GM19099 (cell line): Measurements from ENCODE around the gene THAP4.

Experiments
- POLR2A ChIP-seq: IDR thresholded peaks from 3 replicates; pipeline ENCODE4 v1.6.1; 2011; ENCODE audit warnings: low read depth; ENCODE audit not compliant: insufficient read length; ENCODE audit errors: extremely low read depth

Gene THAP4

DNA sequence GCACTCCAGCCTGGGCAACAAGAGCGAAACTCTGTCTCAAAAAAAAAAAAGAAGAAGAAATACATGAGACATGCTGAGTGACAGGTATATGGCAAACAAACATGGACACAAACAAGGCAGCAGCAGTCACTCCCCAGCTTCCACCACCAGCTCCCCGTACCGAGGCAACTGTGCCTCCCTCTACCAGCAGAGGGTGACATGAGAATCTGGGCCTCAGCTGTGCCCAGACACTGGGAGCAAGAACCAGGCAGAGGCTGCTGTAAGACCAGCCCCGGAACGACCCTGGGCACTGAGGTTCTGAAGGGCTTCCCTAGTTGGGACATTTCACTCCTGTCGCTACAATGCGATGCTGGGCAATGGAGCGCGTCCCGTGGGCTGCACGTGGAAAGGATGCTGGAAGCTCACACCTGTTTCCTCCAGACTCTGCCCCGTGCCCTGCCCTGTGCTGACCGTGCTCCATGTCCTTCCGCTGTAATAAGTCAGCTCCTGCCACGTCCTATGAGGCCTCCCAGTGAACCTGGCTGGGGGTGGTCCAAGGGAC lies 41.3 kb downstream of the THAP4 start:
- no peak for TF ChIP-seq POLR2A

DNA sequence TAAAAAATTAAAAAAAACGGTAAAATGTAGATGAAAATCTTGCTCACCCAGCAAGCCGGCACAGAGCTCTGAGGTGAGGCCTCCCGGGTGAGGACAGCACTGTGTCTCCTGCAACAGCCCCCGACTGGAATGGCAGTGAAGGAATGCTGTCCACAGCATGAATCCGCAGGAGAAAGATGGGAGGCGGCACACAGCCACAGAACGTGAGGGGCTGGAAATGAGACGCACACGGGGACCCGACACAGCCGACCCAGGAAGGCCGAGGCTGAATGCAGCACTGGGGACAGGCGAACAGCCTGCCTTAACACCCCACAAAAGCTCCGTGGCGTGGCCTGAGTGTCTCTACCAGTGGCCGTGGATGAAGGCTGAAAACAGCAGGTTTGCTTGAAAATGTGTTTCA lies 43.7 kb downstream of the THAP4 start:
- no peak for TF ChIP-seq POLR2A

GRCh38 chr2:241592126-241592845 lies 44.7 kb downstream of the THAP4 start:
- no peak for TF ChIP-seq POLR2A

GRCh38 chr2:241586564-241587264 lies 50.2 kb downstream of the THAP4 start:
- no peak for TF ChIP-seq POLR2A

- no peak for TF ChIP-seq POLR2A
Measured at GRCh38 chr2:241584436-241584835, 52.5 kb downstream of the THAP4 start.

- no peak for TF ChIP-seq POLR2A
Measured at GRCh38 chr2:241582806-241583205, 54.2 kb downstream of the THAP4 start.

DNA sequence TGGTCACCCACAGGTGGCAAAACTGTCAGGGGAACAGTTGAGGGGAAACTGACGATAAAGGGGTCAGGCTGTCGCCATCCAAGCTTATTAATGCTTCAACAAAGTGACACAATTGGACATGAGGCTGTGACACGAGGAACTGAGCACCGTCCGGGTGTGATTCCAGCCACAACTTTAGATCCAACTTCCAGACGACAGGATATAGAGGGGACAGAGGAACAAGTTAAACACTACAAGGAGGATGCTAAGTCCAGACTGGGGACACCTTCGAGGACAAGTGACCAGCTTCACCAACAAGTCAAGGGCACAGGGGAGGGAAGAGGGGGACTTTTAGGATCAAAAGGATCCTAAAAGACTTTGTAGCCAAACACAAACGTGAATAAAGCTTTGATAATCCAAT lies 54.6 kb downstream of the THAP4 start:
- no peak for TF ChIP-seq POLR2A

DNA sequence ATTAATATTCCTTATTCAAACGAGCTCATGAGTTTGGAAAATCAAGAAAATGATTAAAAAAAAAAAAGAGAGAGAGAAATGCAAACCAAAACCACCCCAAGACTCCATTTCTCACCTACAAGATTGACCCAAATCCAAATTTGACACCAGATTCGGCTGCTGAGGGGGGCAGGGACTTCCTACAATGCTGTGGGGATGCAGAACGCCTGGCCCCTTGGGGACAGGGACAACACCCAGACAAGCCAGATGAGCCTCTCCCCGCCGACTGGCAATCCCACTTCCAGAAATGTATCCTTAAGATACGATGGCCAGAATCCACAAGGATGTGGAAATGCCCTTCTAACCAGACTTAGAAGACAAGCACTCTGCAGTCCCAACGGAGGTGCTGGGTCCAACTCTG lies 57.7 kb downstream of the THAP4 start:
- no peak for TF ChIP-seq POLR2A

GRCh38 chr2:241577413-241578122 lies 59.4 kb downstream of the THAP4 start:
- TF ChIP-seq POLR2A = no peak

DNA sequence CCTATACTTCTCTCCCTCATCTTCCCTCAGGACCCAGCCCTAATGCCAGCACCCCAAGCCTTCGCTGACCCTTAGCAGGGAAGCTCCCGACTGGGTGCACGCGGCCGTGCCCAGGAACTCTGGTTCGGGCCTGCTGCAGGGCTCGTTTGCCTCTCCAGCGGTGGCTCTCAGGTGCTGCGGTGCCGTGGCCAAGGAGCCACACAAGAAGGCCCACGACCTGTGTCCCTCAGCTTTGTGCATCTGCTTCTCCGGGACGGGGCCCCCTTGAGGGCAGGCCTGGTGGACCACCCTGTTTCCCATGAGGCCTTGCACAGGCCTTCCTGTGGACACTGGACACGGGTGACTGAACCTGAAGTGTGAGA lies 60.7 kb downstream of the THAP4 start:
- no peak for TF ChIP-seq POLR2A

- TF ChIP-seq POLR2A = no peak
Measured at GRCh38 chr2:241575624-241576292, 61.2 kb downstream of the THAP4 start.

DNA sequence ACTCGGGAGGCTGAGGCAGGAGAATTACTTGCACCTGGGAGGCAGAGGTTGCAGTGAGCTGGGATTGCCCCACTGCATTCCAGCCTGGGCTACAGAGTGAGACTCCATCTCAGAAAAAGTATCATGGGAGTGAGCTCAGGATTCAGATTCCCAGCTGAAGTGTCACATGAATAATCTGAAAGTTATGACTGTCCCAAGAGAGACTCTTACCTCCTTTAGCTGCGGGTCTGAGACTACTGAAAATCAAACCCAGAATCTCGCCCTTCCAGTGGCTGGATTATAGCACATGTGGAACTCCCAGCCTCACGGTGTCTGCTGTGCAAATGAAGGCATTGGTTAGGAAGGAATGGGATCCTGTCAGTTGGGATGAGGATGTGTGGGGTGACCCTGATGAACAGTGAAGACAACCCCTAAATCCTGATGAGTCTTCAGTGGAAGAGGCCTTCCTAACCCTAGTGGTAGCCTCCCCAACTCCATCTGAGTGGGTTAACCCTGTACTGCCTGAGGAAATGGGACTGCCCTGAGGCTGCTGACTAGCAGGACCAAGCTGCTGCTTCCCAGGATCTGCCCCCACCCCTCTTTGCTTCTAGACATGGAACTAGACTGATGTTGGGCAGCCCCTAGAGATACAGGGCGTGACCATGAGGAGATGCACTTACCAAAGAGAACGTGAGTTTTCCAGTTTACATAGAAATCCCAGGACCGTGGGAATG lies 61.9 kb downstream of the THAP4 start:
- TF ChIP-seq POLR2A = no peak

- TF ChIP-seq POLR2A = no peak
Measured at GRCh38 chr2:241573741-241574140, 63.2 kb downstream of the THAP4 start.

DNA sequence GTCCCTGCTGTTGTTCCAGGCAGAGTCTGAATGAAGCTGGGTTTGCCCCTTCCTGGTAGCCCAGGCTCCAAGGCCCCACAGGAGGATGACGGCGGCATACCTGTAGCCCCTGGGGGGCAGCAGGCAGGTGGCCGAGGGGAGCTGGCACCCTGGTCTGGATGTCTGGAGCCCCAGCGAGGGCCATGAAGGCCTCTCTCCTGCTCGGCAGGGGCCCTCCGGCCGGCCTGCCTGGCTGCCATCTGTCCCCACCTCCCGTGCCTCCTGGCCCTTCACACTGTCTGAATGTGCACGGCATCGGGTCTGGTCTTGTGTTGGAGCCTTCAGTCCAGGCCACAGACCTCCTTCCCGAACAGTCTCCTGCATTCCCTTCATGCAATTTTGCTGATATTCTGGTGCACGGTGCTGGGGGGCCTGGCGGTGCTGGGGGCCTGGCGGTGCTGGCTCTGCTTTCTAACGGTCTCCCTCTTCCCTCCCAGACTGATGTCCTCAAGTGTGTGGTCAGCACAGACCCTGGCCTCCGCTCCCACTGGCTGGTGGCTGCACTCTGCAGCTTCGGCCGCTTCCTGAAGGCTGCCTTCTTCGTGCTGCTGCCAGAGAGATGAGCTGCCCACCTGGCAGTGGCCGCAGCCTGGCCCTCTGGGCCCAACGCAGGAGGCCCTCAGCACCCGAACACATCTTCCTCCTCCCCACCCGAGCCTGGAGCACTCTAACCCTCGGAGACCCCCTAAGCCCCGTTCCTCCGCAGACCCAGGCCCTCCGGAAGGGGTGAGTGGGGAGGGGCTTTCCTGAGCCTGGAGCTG lies 64.9 kb downstream of the THAP4 start:
- no peak for TF ChIP-seq POLR2A
